ENCODE results near the gene SAMHD1. TPM values are rescaled to one million over a fixed set of nuclear protein-coding genes. Genes with fewer than 3 reads are reported as not detected.
"Not testable (repeated sequence)": the region's sequence is repeated elsewhere in the genome, so short reads cannot be mapped to it uniquely, and the experiment has no call there.

SAMHD1 gene
- total RNA-seq, 2 experiments from 2014 or later = 318 to 346 TPM

GRCh38 chr20:36951979-36952738 is 651 bp upstream of the SAMHD1 start:
- peaks cover 31% of the 10 kb centered on the region for H3K36me3 Mint-ChIP-seq (ENCODE audit: low read depth)
- peaks cover 36% of the 10 kb centered on the region for H3K4me1 Mint-ChIP-seq (ENCODE audit: low read depth)
- H3K27me3 Mint-ChIP-seq (ENCODE audit: low read depth) = no peaks in the 10 kb centered on the region
- peak overlapping the region; percentile 90 for H3K27ac Mint-ChIP-seq
- peak overlapping the region; percentile 99 for H3K4me3 Mint-ChIP-seq
- DNase-seq (no peak), ATAC-seq (no peak)
- ChIA-PET POLR2A (interaction anchor here (0.5 to 1.3 kb wide), 2 partner anchors 18 to 75 kb away, joined by 3 read pairs; no protein-coding TSS in a partner anchor), CTCF (no interaction called here)
- H3K9me3 Mint-ChIP-seq (ENCODE audit: insufficient read depth) = no peaks in the 10 kb centered on the region

- POLR2A ChIA-PET = interaction anchor here (0.6 to 2.1 kb wide), 8 partner anchors 17 to 392 kb away, joined by 3 to 7 read pairs (median 4); no protein-coding TSS in a partner anchor
- H3K4me3 Mint-ChIP-seq = peak overlapping the region; percentile 99
- DNase-seq = peak; percentile 72
- peaks cover 49% of the 10 kb centered on the region for H3K4me1 Mint-ChIP-seq (ENCODE audit: low read depth)
- CTCF ChIA-PET = interaction anchor here (1.0 kb wide), 2 partner anchors 17 to 57 kb away, joined by 3 to 4 read pairs; no protein-coding TSS in a partner anchor
- H3K27ac Mint-ChIP-seq = peak overlapping the region; percentile 90
- H3K9me3 Mint-ChIP-seq (ENCODE audit: insufficient read depth) = no peaks in the 10 kb centered on the region
- peak; percentile 3 for ATAC-seq
- H3K36me3 Mint-ChIP-seq (ENCODE audit: low read depth) = peaks cover 45% of the 10 kb centered on the region
- no peaks in the 10 kb centered on the region for H3K27me3 Mint-ChIP-seq (ENCODE audit: low read depth)
These were observed 902 bp downstream of the SAMHD1 start for GRCh38 chr20:36950414-36951197.

GRCh38 chr20:36941401-36941835 is 10.1 kb downstream of the SAMHD1 start:
- Mint-ChIP-seq H3K4me3 (no peak overlapping the region), H3K27ac (peak overlapping the region; percentile 62), H3K36me3 (ENCODE audit: low read depth) (peaks cover 70% of the 10 kb centered on the region), H3K4me1 (ENCODE audit: low read depth) (peaks cover 65% of the 10 kb centered on the region), H3K27me3 (ENCODE audit: low read depth) (no peaks in the 10 kb centered on the region), H3K9me3 (ENCODE audit: insufficient read depth) (no peaks in the 10 kb centered on the region)
- POLR2A ChIA-PET = no interaction called here
- ATAC-seq = no peak
- CTCF ChIA-PET = interaction anchor here (0.9 kb wide), 1 partner anchor 22 kb away, joined by 3 read pairs; no protein-coding TSS in a partner anchor
- no peak for DNase-seq

- Mint-ChIP-seq H3K36me3 (ENCODE audit: low read depth) (peaks cover 60% of the 10 kb centered on the region), H3K27ac (no peak overlapping the region), H3K9me3 (ENCODE audit: insufficient read depth) (no peaks in the 10 kb centered on the region), H3K4me1 (ENCODE audit: low read depth) (peaks cover 47% of the 10 kb centered on the region), H3K27me3 (ENCODE audit: low read depth) (no peaks in the 10 kb centered on the region), H3K4me3 (no peak overlapping the region)
- DNase-seq (no peak), ATAC-seq (no peak)
- ChIA-PET CTCF (interaction anchor here (0.8 to 1.3 kb wide), 2 partner anchors 16 to 18 kb away, joined by 3 to 4 read pairs; no protein-coding TSS in a partner anchor), POLR2A (interaction anchor here (1.2 kb wide), 1 partner anchor 106 kb away, joined by 5 read pairs; no protein-coding TSS in a partner anchor)
These were observed 14.1 kb downstream of the SAMHD1 start for GRCh38 chr20:36937402-36937770.

GRCh38 chr20:36936761-36937401 is 14.6 kb downstream of the SAMHD1 start:
- Mint-ChIP-seq H3K36me3 (ENCODE audit: low read depth) (peaks cover 63% of the 10 kb centered on the region), H3K4me1 (ENCODE audit: low read depth) (peaks cover 51% of the 10 kb centered on the region)
- H3K27me3 Mint-ChIP-seq (ENCODE audit: low read depth); DNase-seq; ATAC-seq; H3K9me3 Mint-ChIP-seq (ENCODE audit: insufficient read depth); H3K4me3 Mint-ChIP-seq; H3K27ac Mint-ChIP-seq: not testable (repeated sequence)
- CTCF ChIA-PET = interaction anchor here (0.8 to 1.3 kb wide), 5 partner anchors 10 to 17 kb away, joined by 3 to 4 read pairs (median 3); no protein-coding TSS in a partner anchor
- POLR2A ChIA-PET = interaction anchor here (1.0 kb wide), 1 partner anchor 159 kb away, joined by 3 read pairs; the partner anchor contains the start of gene RBL1

GRCh38 chr20:36936341-36936740 is 15.2 kb downstream of the SAMHD1 start:
- Mint-ChIP-seq H3K36me3 (ENCODE audit: low read depth) (peaks cover 62% of the 10 kb centered on the region), H3K9me3 (ENCODE audit: insufficient read depth) (no peaks in the 10 kb centered on the region), H3K4me3 (no peak overlapping the region), H3K27ac (no peak overlapping the region), H3K27me3 (ENCODE audit: low read depth) (no peaks in the 10 kb centered on the region), H3K4me1 (ENCODE audit: low read depth) (peaks cover 50% of the 10 kb centered on the region)
- POLR2A ChIA-PET = interaction anchor here (1.0 kb wide), 1 partner anchor 159 kb away, joined by 3 read pairs; the partner anchor contains the start of gene RBL1
- DNase-seq (no peak), ATAC-seq (no peak)
- CTCF ChIA-PET = interaction anchor here (1.0 to 1.3 kb wide), 4 partner anchors 10 to 17 kb away, joined by 3 to 4 read pairs (median 3); no protein-coding TSS in a partner anchor

GRCh38 chr20:36933571-36933970 is 17.9 kb downstream of the SAMHD1 start:
- DNase-seq; ATAC-seq; H3K9me3 Mint-ChIP-seq (ENCODE audit: insufficient read depth); H3K27me3 Mint-ChIP-seq (ENCODE audit: low read depth); POLR2A ChIA-PET; CTCF ChIA-PET; H3K27ac Mint-ChIP-seq; H3K4me3 Mint-ChIP-seq: not testable (repeated sequence)
- Mint-ChIP-seq H3K36me3 (ENCODE audit: low read depth) (peaks cover 66% of the 10 kb centered on the region), H3K4me1 (ENCODE audit: low read depth) (peaks cover 46% of the 10 kb centered on the region)

- Mint-ChIP-seq H3K27ac (peak overlapping the region; percentile 34), H3K9me3 (ENCODE audit: insufficient read depth) (no peaks in the 10 kb centered on the region), H3K4me1 (ENCODE audit: low read depth) (peaks cover 46% of the 10 kb centered on the region), H3K4me3 (no peak overlapping the region), H3K36me3 (ENCODE audit: low read depth) (peaks cover 70% of the 10 kb centered on the region), H3K27me3 (ENCODE audit: low read depth) (no peaks in the 10 kb centered on the region)
- DNase-seq (no peak), ATAC-seq (no peak)
- CTCF ChIA-PET = interaction anchor here (1.4 to 3.2 kb wide), 2 partner anchors 10 to 13 kb away, joined by 6 to 13 read pairs; no protein-coding TSS in a partner anchor
- POLR2A ChIA-PET = no interaction called here
These were observed 18.8 kb downstream of the SAMHD1 start for GRCh38 chr20:36932476-36933426.

- POLR2A ChIA-PET; H3K9me3 Mint-ChIP-seq (ENCODE audit: insufficient read depth); H3K4me3 Mint-ChIP-seq; H3K27me3 Mint-ChIP-seq (ENCODE audit: low read depth); DNase-seq; ATAC-seq: not testable (repeated sequence)
- peaks cover 43% of the 10 kb centered on the region for H3K4me1 Mint-ChIP-seq (ENCODE audit: low read depth)
- peaks cover 71% of the 10 kb centered on the region for H3K36me3 Mint-ChIP-seq (ENCODE audit: low read depth)
- CTCF ChIA-PET = interaction anchor here (1.4 to 3.2 kb wide), 2 partner anchors 10 to 12 kb away, joined by 6 to 13 read pairs; no protein-coding TSS in a partner anchor
- H3K27ac Mint-ChIP-seq = peak overlapping the region; percentile 34
These were observed 19.4 kb downstream of the SAMHD1 start for GRCh38 chr20:36932067-36932466.

- ATAC-seq (no peak), DNase-seq (no peak)
- Mint-ChIP-seq H3K27ac (no peak overlapping the region), H3K4me1 (ENCODE audit: low read depth) (peaks cover 41% of the 10 kb centered on the region), H3K36me3 (ENCODE audit: low read depth) (peaks cover 78% of the 10 kb centered on the region), H3K4me3 (no peak overlapping the region), H3K9me3 (ENCODE audit: insufficient read depth) (no peaks in the 10 kb centered on the region), H3K27me3 (ENCODE audit: low read depth) (no peaks in the 10 kb centered on the region)
- CTCF ChIA-PET = interaction anchor here (3.2 kb wide), 1 partner anchor 10 kb away, joined by 13 read pairs; no protein-coding TSS in a partner anchor
- POLR2A ChIA-PET = no interaction called here
These were observed 21.8 kb downstream of the SAMHD1 start for GRCh38 chr20:36929691-36930090.

Data from activated CD8-positive, alpha-beta T cell treated with anti-CD3 and anti-CD28 coated beads, Interleukin-2, amount 10 ng/mL, durations not matched to agents 7 days and 5 days (primary cell).